HG03060 (cell line): ENCODE measurements around the gene IGF2BP1.
"Not testable (repeated sequence)": the region's sequence is repeated elsewhere in the genome, so short reads cannot be mapped to it uniquely, and the experiment has no call there.

Experiments used
- ATAC-seq: cut with Tn5 transposase; IDR thresholded peaks from one replicate; pipeline ENCODE4 v1.9.1; 2021; ENCODE audit warnings: low read depth, moderate number of reproducible peaks; ENCODE audit not compliant: unreplicated experiment

The IGF2BP1 gene

GRCh38 chr17:48995304-48995973 is 1.7 kb upstream of the IGF2BP1 start:
- no peak for ATAC-seq

- no peak for ATAC-seq
Measured at GRCh38 chr17:48995974-48996721, 1.0 kb upstream of the IGF2BP1 start.

- ATAC-seq, result no peak
Measured at GRCh38 chr17:48996722-48997102, 473 bp upstream of the IGF2BP1 start.

- ATAC-seq, result no peak
Measured at GRCh38 chr17:48997827-48998586, 822 bp downstream of the IGF2BP1 start.

GRCh38 chr17:48998587-48999440 is 1.6 kb downstream of the IGF2BP1 start:
- ATAC-seq, result no peak

- ATAC-seq, result no peak
Measured at GRCh38 chr17:49000943-49001342, 3.8 kb downstream of the IGF2BP1 start.

- no peak for ATAC-seq
Measured at GRCh38 chr17:49001671-49002070, 4.5 kb downstream of the IGF2BP1 start.

- no peak for ATAC-seq
Measured at GRCh38 chr17:49002331-49002730, 5.1 kb downstream of the IGF2BP1 start.

GRCh38 chr17:49002766-49003165 is 5.6 kb downstream of the IGF2BP1 start:
- no peak for ATAC-seq

GRCh38 chr17:49003557-49004511 is 6.6 kb downstream of the IGF2BP1 start:
- no peak for ATAC-seq

- ATAC-seq, result no peak
Measured at GRCh38 chr17:49005140-49005539, 8.0 kb downstream of the IGF2BP1 start.

- ATAC-seq, result not testable (repeated sequence)
Measured at GRCh38 chr17:49008908-49009307, 11.7 kb downstream of the IGF2BP1 start.

- ATAC-seq, result no peak
Measured at GRCh38 chr17:49012769-49013255, 15.6 kb downstream of the IGF2BP1 start.

- no peak for ATAC-seq
Measured at GRCh38 chr17:49013311-49014213, 16.4 kb downstream of the IGF2BP1 start.

- ATAC-seq, result no peak
Measured at GRCh38 chr17:49015179-49015923, 18.2 kb downstream of the IGF2BP1 start.

- no peak for ATAC-seq
Measured at GRCh38 chr17:49015924-49016774, 19.0 kb downstream of the IGF2BP1 start.
